ENCODE results near the gene TSSC4.

Gene TSSC4

DNA sequence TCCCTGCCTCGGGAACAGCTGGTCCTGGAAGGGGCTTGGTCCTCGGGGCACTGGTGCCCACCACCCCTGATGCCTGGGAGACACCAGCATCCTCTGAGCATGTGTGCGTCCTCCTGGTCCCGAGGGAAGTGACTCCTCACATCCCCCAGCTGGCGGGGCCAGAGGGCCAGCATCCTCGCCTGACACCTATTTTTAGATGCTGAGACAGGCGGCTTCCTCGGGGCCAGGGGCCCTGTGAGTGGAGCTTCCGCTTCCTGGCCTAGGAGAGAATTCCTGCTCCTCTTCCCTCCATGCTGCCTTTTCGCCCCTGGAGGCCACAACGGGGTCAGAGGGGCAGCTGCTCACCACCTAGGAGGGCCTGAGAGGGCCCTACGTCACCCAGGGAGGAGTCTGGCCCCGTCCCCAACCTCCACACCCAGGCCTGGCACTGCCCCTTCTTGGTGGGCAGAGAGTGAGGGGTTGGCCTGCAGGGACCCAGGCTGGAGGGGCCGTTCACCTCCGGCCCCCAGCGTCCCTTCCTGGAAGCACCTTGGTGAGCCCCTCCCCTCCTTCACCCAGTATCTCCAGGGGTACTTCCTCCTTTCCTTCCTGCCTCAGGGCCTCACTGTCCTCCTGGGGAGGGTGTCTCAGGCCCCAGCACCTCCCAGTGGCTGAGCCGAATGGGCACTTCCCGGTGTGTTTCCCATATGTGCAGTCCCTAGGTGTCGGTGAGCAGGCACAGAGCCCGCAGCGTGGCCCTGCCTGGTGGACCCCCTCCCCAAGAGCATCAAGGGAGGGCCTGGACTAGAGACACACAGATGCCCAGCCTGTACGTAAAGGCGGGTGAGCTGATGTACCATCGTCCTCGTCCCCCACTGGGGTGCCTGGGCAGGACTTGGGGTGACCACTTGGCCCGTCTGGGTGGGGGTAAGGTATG lies 17.4 kb upstream of the TSSC4 start:
- Histone ChIP-seq H3K36me3 (ENCODE audit: control insufficient read depth in 2 of 2, insufficient read depth in 1 of 2, low read length in 2 of 2) (peaks cover 0 to 69% of the 10 kb centered on the region in 2 experiments; a peak in 1 of 3 replicates), H3K9me3 (ENCODE audit: control insufficient read depth, insufficient read depth, low read depth, low read length) (no peaks in the 10 kb centered on the region), H3K4me3 (ENCODE audit: low read depth, low read length) (no peak overlapping the region), H3K27ac (ENCODE audit: extremely low read depth, low read depth, low read length) (no peak overlapping the region), H3K4me1 (ENCODE audit: control insufficient read depth, insufficient read depth, low read length) (no peaks in the 10 kb centered on the region)
- TF ChIP-seq SCRT2 (tag by site-specific recombination; IDR thresholded peaks at IDR 0.05), result no peak
- peak; percentile 33; the same call in 1 of the 2 replicates for TF ChIP-seq ZIC2 (tag by site-specific recombination; IDR thresholded peaks at IDR 0.05)
- ChIA-PET POLR2A (interaction anchor here (1.4 to 1.5 kb wide), 2 partner anchors 8 to 17 kb away, joined by 4 to 10 read pairs; partner anchors contain the start of gene TSSC4), CTCF (interaction anchor here (0.7 to 1.2 kb wide), 3 partner anchors 17 to 197 kb away, joined by 3 read pairs; partner anchors contain the start of gene TSSC4)

DNA sequence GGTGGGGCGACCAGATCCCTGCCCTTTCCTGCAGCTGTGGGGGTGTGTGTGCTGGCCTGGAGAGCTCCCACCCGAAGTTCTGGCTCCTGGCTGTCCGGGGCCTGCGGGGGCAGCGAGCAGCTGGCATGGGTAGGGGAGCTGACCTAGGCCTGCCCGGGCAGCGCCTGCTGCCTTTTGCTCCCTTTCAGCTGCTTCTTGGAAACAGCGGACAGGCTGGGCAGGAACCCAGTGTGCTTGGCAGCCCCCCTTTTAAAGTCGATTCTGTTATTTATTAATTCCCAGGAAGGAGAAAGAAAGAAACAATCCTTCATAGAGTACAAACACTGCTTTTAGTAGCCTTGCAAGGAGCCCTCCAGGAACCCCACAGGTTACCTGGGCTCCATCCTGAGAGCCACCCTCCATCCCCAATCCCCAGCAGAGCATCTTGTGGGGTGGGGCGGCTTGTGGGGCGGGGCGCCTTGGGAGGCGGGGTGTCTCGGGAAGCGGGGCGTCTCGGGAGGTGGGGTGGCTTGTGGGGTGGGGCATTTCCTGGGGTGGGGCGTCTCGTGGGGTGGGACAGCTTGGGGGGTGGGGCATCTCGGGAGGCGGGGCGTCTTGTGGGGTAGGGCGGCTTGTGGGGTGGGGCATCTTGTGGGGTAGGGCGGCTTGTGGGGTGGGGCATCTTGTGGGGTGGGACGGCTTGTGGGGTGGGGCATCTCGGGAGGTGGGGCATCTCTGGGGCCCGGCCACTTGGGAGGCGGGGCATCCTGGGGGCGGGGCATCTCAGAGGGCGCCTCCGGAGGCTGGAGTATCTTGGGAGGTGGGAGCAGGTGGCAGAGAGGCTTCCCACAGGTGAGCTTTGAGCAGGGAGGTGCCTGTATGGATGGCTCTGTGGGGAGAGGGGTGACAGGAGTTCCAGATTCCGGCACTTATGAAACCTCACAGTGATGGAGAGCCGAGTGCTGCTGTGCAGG lies 16.4 kb upstream of the TSSC4 start:
- H3K9me3 ChIP-seq (ENCODE audit: control insufficient read depth, insufficient read depth, low read depth, low read length), result no peaks in the 10 kb centered on the region
- ChIA-PET CTCF (interaction anchor here (0.5 to 0.7 kb wide), 2 partner anchors 345 to 868 kb away, joined by 3 read pairs; no protein-coding TSS in a partner anchor), POLR2A (interaction anchor here (1.5 kb wide), 1 partner anchor 16 kb away, joined by 10 read pairs; the partner anchor contains the start of gene TSSC4)
- H3K27ac ChIP-seq (ENCODE audit: extremely low read depth, low read depth, low read length), result no peak overlapping the region
- TF ChIP-seq, protein P1, sequence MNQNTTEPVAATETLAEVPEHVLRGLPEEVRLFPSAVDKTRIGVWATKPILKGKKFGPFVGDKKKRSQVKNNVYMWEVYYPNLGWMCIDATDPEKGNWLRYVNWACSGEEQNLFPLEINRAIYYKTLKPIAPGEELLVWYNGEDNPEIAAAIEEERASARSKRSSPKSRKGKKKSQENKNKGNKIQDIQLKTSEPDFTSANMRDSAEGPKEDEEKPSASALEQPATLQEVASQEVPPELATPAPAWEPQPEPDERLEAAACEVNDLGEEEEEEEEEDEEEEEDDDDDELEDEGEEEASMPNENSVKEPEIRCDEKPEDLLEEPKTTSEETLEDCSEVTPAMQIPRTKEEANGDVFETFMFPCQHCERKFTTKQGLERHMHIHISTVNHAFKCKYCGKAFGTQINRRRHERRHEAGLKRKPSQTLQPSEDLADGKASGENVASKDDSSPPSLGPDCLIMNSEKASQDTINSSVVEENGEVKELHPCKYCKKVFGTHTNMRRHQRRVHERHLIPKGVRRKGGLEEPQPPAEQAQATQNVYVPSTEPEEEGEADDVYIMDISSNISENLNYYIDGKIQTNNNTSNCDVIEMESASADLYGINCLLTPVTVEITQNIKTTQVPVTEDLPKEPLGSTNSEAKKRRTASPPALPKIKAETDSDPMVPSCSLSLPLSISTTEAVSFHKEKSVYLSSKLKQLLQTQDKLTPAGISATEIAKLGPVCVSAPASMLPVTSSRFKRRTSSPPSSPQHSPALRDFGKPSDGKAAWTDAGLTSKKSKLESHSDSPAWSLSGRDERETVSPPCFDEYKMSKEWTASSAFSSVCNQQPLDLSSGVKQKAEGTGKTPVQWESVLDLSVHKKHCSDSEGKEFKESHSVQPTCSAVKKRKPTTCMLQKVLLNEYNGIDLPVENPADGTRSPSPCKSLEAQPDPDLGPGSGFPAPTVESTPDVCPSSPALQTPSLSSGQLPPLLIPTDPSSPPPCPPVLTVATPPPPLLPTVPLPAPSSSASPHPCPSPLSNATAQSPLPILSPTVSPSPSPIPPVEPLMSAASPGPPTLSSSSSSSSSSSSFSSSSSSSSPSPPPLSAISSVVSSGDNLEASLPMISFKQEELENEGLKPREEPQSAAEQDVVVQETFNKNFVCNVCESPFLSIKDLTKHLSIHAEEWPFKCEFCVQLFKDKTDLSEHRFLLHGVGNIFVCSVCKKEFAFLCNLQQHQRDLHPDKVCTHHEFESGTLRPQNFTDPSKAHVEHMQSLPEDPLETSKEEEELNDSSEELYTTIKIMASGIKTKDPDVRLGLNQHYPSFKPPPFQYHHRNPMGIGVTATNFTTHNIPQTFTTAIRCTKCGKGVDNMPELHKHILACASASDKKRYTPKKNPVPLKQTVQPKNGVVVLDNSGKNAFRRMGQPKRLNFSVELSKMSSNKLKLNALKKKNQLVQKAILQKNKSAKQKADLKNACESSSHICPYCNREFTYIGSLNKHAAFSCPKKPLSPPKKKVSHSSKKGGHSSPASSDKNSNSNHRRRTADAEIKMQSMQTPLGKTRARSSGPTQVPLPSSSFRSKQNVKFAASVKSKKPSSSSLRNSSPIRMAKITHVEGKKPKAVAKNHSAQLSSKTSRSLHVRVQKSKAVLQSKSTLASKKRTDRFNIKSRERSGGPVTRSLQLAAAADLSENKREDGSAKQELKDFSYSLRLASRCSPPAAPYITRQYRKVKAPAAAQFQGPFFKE (tag by site-specific recombination; IDR thresholded peaks at IDR 0.05; ENCODE audit: borderline replicate concordance), result no peak
- peak; percentile 50; the same call in 1 of the 2 replicates for TF ChIP-seq KLF8 (tag by site-specific recombination; IDR thresholded peaks at IDR 0.05)
- TF ChIP-seq ZSCAN30 (tag by site-specific recombination; IDR thresholded peaks at IDR 0.05), result no peak
- TF ChIP-seq MZF1 (tag by site-specific recombination; IDR thresholded peaks at IDR 0.05; ENCODE audit: borderline replicate concordance), result no peak
- no peak for TF ChIP-seq ZNF2 (tag by site-specific recombination; IDR thresholded peaks at IDR 0.05)
- TF ChIP-seq SP2 (tag by site-specific recombination; IDR thresholded peaks at IDR 0.05), result 0 out of 2 replicates have a peak, but pooled peaks have one; percentile 47
- no peak for TF ChIP-seq ZNF184 (tag by site-specific recombination; IDR thresholded peaks at IDR 0.05)
- no peaks in the 10 kb centered on the region for H3K4me1 ChIP-seq (ENCODE audit: control insufficient read depth, insufficient read depth, low read length)
- peaks cover 0 to 76% of the 10 kb centered on the region in 2 experiments; a peak in 1 of 3 replicates for H3K36me3 ChIP-seq (ENCODE audit: control insufficient read depth in 2 of 2, insufficient read depth in 1 of 2, low read length in 2 of 2)
- no peak overlapping the region for H3K4me3 ChIP-seq (ENCODE audit: low read depth, low read length)
